B cell (primary cell): ENCODE measurements around the gene DACH1. TPM values are rescaled to one million over a fixed set of nuclear protein-coding genes. Genes with fewer than 3 reads are reported as not detected.

Source experiments
- ATAC-seq: fragments of 200-7000 bp; cut with Tn5 transposase; one replicate; pipeline ENCODE4 v1.10.0; 2021; ENCODE audit warnings: low read depth, mild to moderate bottlenecking, moderate number of reproducible peaks, moderate library complexity
- CTCF ChIA-PET: fragments of 350-600 bp; sonication (Branson Sonifier 250); formaldehyde crosslinking; loops from one replicate; lab custom pipeline; 2021; ENCODE audit warnings: antibody characterized with exemption, inconsistent platforms; lab: Charles Lee
- POLR2A ChIA-PET: fragments of 350-600 bp; sonication (Branson Sonifier 250); formaldehyde crosslinking; loops from one replicate; lab custom pipeline; 2021; ENCODE audit warnings: antibody characterized with exemption; lab: Charles Lee
- DNase-seq: peaks from one replicate; pipeline ENCODE4 v3.0.0; 2013
- H2AFZ ChIP-seq: 2 replicates; pipeline ENCODE4 v1.6.1; 2012; ENCODE audit warnings: mild to moderate bottlenecking, low read depth, low read length; ENCODE audit not compliant: insufficient read depth, poor library complexity, severe bottlenecking
- H3K27ac ChIP-seq, 2 donors: 1 replicate in 1 of 2; 2 replicates in 1 of 2; pipeline ENCODE4 v1.5.1; 2012 to 2013; ENCODE audit warnings: low read length in 2 of 2, mild to moderate bottlenecking in 2 of 2, moderate library complexity in 1 of 2
- H3K27me3 ChIP-seq, 4 experiments: fragments of 200-600 bp in 1 of 4; sonication (generic) in 1 of 4; replicated peaks in 1 of 4; 1 replicate in 2 of 4; 2 replicates in 2 of 4; pipeline versions ENCODE4 v1.6.1 to v1.7.0; 2013 to 2016; ENCODE audit warnings: low read length in 3 of 4, mild to moderate bottlenecking in 2 of 4, mixed read lengths in 1 of 4, moderate library complexity in 1 of 4; ENCODE audit not compliant: insufficient read depth in 4 of 4, control insufficient read depth in 3 of 4; ENCODE audit errors: control extremely low read depth in 1 of 4
- H3K36me3 ChIP-seq, 2 experiments: replicated peaks in 1 of 2; 1 replicate in 1 of 2; 2 replicates in 1 of 2; pipeline versions ENCODE4 v1.6.1 to v1.7.1; 2013; ENCODE audit warnings: low read length in 1 of 2; ENCODE audit not compliant: insufficient read depth in 2 of 2, control insufficient read depth in 1 of 2; ENCODE audit errors: control extremely low read depth in 1 of 2, extremely low read depth in 1 of 2
- H3K4me1 ChIP-seq, 2 donors: fragments of 200-600 bp in 1 of 2; sonication (generic) in 1 of 2; 1 replicate in 1 of 2; 2 replicates in 1 of 2; pipeline versions ENCODE4 v1.5.1 to v1.6.1; 2013 to 2017; ENCODE audit warnings: low read length in 2 of 2; ENCODE audit not compliant: control insufficient read depth in 2 of 2, insufficient read depth in 2 of 2
- H3K4me2 ChIP-seq: replicated peaks from 2 replicates; pipeline ENCODE3; 2012; ENCODE audit warnings: mild to moderate bottlenecking, low read depth, low read length; ENCODE audit not compliant: poor library complexity, severe bottlenecking
- H3K4me3 ChIP-seq, 5 experiments: fragments of 200-600 bp in 1 of 5; sonication (generic) in 1 of 5; 1 replicate in 3 of 5; 2 replicates in 2 of 5; pipeline versions ENCODE4 v1.5.1 to v1.7.0; 2011 to 2016; ENCODE audit warnings: low read length in 4 of 5, mild to moderate bottlenecking in 4 of 5, low read depth in 2 of 5, control low read depth in 1 of 5, moderate library complexity in 1 of 5; ENCODE audit not compliant: insufficient read depth in 1 of 5; ENCODE audit errors: control extremely low read depth in 1 of 5, extremely low read depth in 1 of 5
- H3K79me2 ChIP-seq: fragments of 200-600 bp; sonication (generic); one replicate; pipeline ENCODE4 v1.6.0; 2016; ENCODE audit warnings: low read length; ENCODE audit not compliant: control insufficient read depth, insufficient read depth
- H3K9ac ChIP-seq: fragments of 200-600 bp; sonication (generic); 2 replicates; pipeline ENCODE4 v1.6.1; 2017; ENCODE audit warnings: mild to moderate bottlenecking, low read length, moderate library complexity
- H3K9me3 ChIP-seq, 3 donors: one replicate each; pipeline versions ENCODE4 v1.6.1 to v1.7.1; 2013; ENCODE audit warnings: low read length in 2 of 3; ENCODE audit not compliant: control insufficient read depth in 2 of 3, insufficient read depth in 1 of 3; ENCODE audit errors: control extremely low read depth in 1 of 3
- H4K20me1 ChIP-seq: 2 replicates; pipeline ENCODE4 v1.6.0; 2012; ENCODE audit warnings: mild to moderate bottlenecking, low read length; ENCODE audit not compliant: insufficient read depth, control insufficient read depth, poor library complexity, severe bottlenecking
- H3K27ac Mint-ChIP-seq: one replicate; pipeline ENCODE4 v1.8.0; 2021; ENCODE audit warnings: mixed read lengths
- H3K27me3 Mint-ChIP-seq: one replicate; pipeline ENCODE4 v1.8.0; 2021; ENCODE audit warnings: mixed read lengths
- H3K4me1 Mint-ChIP-seq: one replicate; pipeline ENCODE4 v1.8.0; 2021; ENCODE audit warnings: mixed read lengths
- H3K4me3 Mint-ChIP-seq: one replicate; pipeline ENCODE4 v1.8.0; 2021; ENCODE audit warnings: mixed read lengths
- H3K9me3 Mint-ChIP-seq: one replicate; pipeline ENCODE4 v1.8.0; 2022; ENCODE audit warnings: mixed read lengths; ENCODE audit not compliant: insufficient read depth
- CTCF ChIP-seq: fragments of 200-600 bp; IDR thresholded peaks from one replicate; pipeline ENCODE4 v1.8.0; 2022; ENCODE audit warnings: antibody characterized with exemption, mild to moderate bottlenecking
- EZH2 ChIP-seq: IDR thresholded peaks from 2 replicates; pipeline ENCODE4 v1.6.1; 2012; ENCODE audit warnings: borderline replicate concordance, low read depth, mild to moderate bottlenecking, moderate library complexity, low read length; ENCODE audit not compliant: insufficient read depth, poor library complexity, severe bottlenecking
- WGBS: methylation state at CpG from one replicate; pipeline ENCODE4 v1.1.5; 2013; ENCODE audit warnings: missing lambda C conversion rate; ENCODE audit not compliant: insufficient coverage; 5-methylcytosine and 5-hydroxymethylcytosine counted together
- intact Hi-C: fragments of 100-400 bp; cut with micrococcal nuclease; formaldehyde crosslinking; loops from one replicate; pipeline ENCODE4 v1.10.0; 2022
- polyA plus RNA-seq: library from polyadenylated mRNA; depleted of rRNA; stranded (reverse); fragments of >200 nt; gene quantifications from 2 replicates; pipeline ENCODE4 v1.2.3, GENCODE V29; 2012
- total RNA-seq, 2 donors: library from RNA; stranded (reverse); fragments of 120-200 nt in 1 of 2; gene quantifications; 1 replicate in 1 of 2; 2 replicates in 1 of 2; pipeline versions ENCODE4 v1.2.3 to v1.2.4, GENCODE V29; 2013 to 2022

DACH1 gene
- total and polyA plus RNA-seq, 2 donors (not counting 1 experiment from before 2014, with no cell fraction given): not detected

DNA sequence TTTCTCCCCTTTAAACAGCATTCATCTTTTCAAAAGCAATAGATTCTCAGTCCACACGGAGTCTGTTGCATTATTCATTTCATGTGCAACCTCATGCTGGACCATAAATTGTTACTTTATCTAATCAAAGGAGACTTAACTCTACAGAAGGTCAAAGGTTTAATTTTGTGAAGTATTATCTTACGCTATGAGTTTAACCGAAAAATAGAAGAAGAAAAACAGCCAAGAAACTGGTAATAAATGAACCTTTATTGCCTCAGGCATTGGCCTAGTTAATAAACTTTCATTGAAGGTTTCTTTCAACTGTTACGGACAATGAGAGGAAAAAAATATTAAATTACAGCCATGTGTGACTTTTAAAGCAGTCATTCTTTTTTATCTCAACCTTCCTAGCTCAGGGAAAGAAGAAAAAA is 223.6 kb downstream of the DACH1 start:
- Histone ChIP-seq H3K4me3 (no peak overlapping the region), H3K27ac (no peak overlapping the region), H3K79me2 (no peaks in the 10 kb centered on the region), H3K9ac (no peak overlapping the region), H3K27me3 (no peaks in the 10 kb centered on the region), H3K36me3 (no peaks in the 10 kb centered on the region), H4K20me1 (no peaks in the 10 kb centered on the region), H3K9me3 (peaks cover 0 to 2% (median 0%) of the 10 kb centered on the region in 3 donors), H2AFZ (no peak overlapping the region), H3K4me1 (no peaks in the 10 kb centered on the region), H3K4me2 (no peak overlapping the region)
- WGBS: no CpG with 5 or more reads among the region's 4 CpGs
- ChIA-PET CTCF (no interaction called here), POLR2A (no interaction called here)
- intact Hi-C loops: no loop called here
- H3K27me3 Mint-ChIP-seq: no peaks in the 10 kb centered on the region
- no peak for DNase-seq
- TF ChIP-seq EZH2: no peak
- no peak for TF ChIP-seq CTCF
- H3K9me3 Mint-ChIP-seq: no peaks in the 10 kb centered on the region
- H3K4me3 Mint-ChIP-seq: no peak overlapping the region
- no peak overlapping the region for H3K27ac Mint-ChIP-seq
- ATAC-seq: no peak
- no peaks in the 10 kb centered on the region for H3K4me1 Mint-ChIP-seq

GRCh38 chr13:71638751-71639150 is 228.3 kb downstream of the DACH1 start:
- H3K4me1 Mint-ChIP-seq: no peaks in the 10 kb centered on the region
- no peaks in the 10 kb centered on the region for H3K79me2 ChIP-seq
- no peak overlapping the region for H3K27ac ChIP-seq
- DNase-seq (no peak), ATAC-seq (no peak)
- intact Hi-C loops: no loop called here
- no peaks in the 10 kb centered on the region for H3K27me3 ChIP-seq
- H3K9ac ChIP-seq: no peak overlapping the region
- H2AFZ ChIP-seq: no peak overlapping the region
- no peak overlapping the region for H3K4me3 Mint-ChIP-seq
- WGBS: 100% methylated on average over 1 of the region's 1 CpG
- H3K36me3 ChIP-seq: no peaks in the 10 kb centered on the region
- no peaks in the 10 kb centered on the region for H3K4me1 ChIP-seq
- no peaks in the 10 kb centered on the region for H4K20me1 ChIP-seq
- H3K27me3 Mint-ChIP-seq: no peaks in the 10 kb centered on the region
- no peak overlapping the region for H3K4me2 ChIP-seq
- POLR2A ChIA-PET: no interaction called here
- H3K9me3 Mint-ChIP-seq: no peaks in the 10 kb centered on the region
- no peak overlapping the region for H3K4me3 ChIP-seq
- CTCF ChIA-PET: no interaction called here
- no peak for TF ChIP-seq CTCF
- TF ChIP-seq EZH2: no peak
- H3K9me3 ChIP-seq: peaks cover 0 to 2% (median 0%) of the 10 kb centered on the region in 3 donors
- no peak overlapping the region for H3K27ac Mint-ChIP-seq
